ENCODE results near the gene ADGRD1. TPM values are rescaled to one million over a fixed set of nuclear protein-coding genes. Genes with fewer than 3 reads are reported as not detected.

Gene ADGRD1
- total RNA-seq, 1 donor, result 0.54 TPM

GRCh38 chr12:131051155-131051473 is 97.4 kb downstream of the ADGRD1 start:
- DNase-seq (ENCODE audit: low read depth in 2 of 3, low spot score in 2 of 3), result no peak

- DNase-seq (ENCODE audit: low read depth in 2 of 3, low spot score in 2 of 3), result no peak
Measured at GRCh38 chr12:131052063-131052781, 98.5 kb downstream of the ADGRD1 start.

GRCh38 chr12:131052929-131053328 is 99.2 kb downstream of the ADGRD1 start:
- no peak for DNase-seq (ENCODE audit: low read depth in 2 of 3, low spot score in 2 of 3)

- DNase-seq (ENCODE audit: low read depth in 2 of 3, low spot score in 2 of 3), result no peak
Measured at GRCh38 chr12:131053567-131053966, 99.9 kb downstream of the ADGRD1 start.

- no peak for DNase-seq (ENCODE audit: low read depth in 2 of 3, low spot score in 2 of 3)
Measured at GRCh38 chr12:131054345-131055092, 100.8 kb downstream of the ADGRD1 start.

GRCh38 chr12:131055093-131055465 is 101.4 kb downstream of the ADGRD1 start:
- no peak for DNase-seq (ENCODE audit: low read depth in 2 of 3, low spot score in 2 of 3)

- DNase-seq (ENCODE audit: low read depth in 2 of 3, low spot score in 2 of 3), result no peak
Measured at GRCh38 chr12:131055596-131056233, 102.0 kb downstream of the ADGRD1 start.

- no peak for DNase-seq (ENCODE audit: low read depth in 2 of 3, low spot score in 2 of 3)
Measured at GRCh38 chr12:131056626-131057025, 102.9 kb downstream of the ADGRD1 start.

GRCh38 chr12:131057211-131057721 is 103.6 kb downstream of the ADGRD1 start:
- DNase-seq (ENCODE audit: low read depth in 2 of 3, low spot score in 2 of 3), result no peak

GRCh38 chr12:131057722-131058515 is 104.2 kb downstream of the ADGRD1 start:
- DNase-seq (ENCODE audit: low read depth in 2 of 3, low spot score in 2 of 3), result no peak

- DNase-seq (ENCODE audit: low read depth in 2 of 3, low spot score in 2 of 3), result no peak
Measured at GRCh38 chr12:131058700-131059099, 105.0 kb downstream of the ADGRD1 start.

GRCh38 chr12:131060011-131060703 is 106.5 kb downstream of the ADGRD1 start:
- no peak for DNase-seq (ENCODE audit: low read depth in 2 of 3, low spot score in 2 of 3)

- no peak for DNase-seq (ENCODE audit: low read depth in 2 of 3, low spot score in 2 of 3)
Measured at GRCh38 chr12:131061041-131061806, 107.5 kb downstream of the ADGRD1 start.

- no peak for DNase-seq (ENCODE audit: low read depth in 2 of 3, low spot score in 2 of 3)
Measured at GRCh38 chr12:131063413-131063812, 109.7 kb downstream of the ADGRD1 start.

GRCh38 chr12:131063960-131064359 is 110.3 kb downstream of the ADGRD1 start:
- no peak for DNase-seq (ENCODE audit: low read depth in 2 of 3, low spot score in 2 of 3)

GRCh38 chr12:131065279-131065678 is 111.6 kb downstream of the ADGRD1 start:
- no peak for DNase-seq (ENCODE audit: low read depth in 2 of 3, low spot score in 2 of 3)

GRCh38 chr12:131065801-131066200 is 112.1 kb downstream of the ADGRD1 start:
- DNase-seq (ENCODE audit: low read depth in 2 of 3, low spot score in 2 of 3), result no peak

GRCh38 chr12:131066207-131066885 is 112.6 kb downstream of the ADGRD1 start:
- DNase-seq (ENCODE audit: low read depth in 2 of 3, low spot score in 2 of 3), result no peak

GRCh38 chr12:131066886-131067490 is 113.3 kb downstream of the ADGRD1 start:
- DNase-seq (ENCODE audit: low read depth in 2 of 3, low spot score in 2 of 3), result no peak
